H9 (cell line): ENCODE data around the gene IQCK. TPM values are rescaled to one million over a fixed set of nuclear protein-coding genes. Genes with fewer than 3 reads are reported as not detected.

Experiments
- DNase-seq: peaks from one replicate; pipeline ENCODE4 v3.0.0-alpha.2; 2017
- H2AFZ ChIP-seq: one replicate; pipeline ENCODE4 v1.6.1; 2013; ENCODE audit warnings: mild to moderate bottlenecking, low read length, control low read depth, moderate library complexity
- H2AK5ac ChIP-seq: 2 replicates; pipeline ENCODE4 v1.6.1; 2013; ENCODE audit warnings: low read length, control low read depth, mixed read lengths; ENCODE audit not compliant: insufficient read length
- H2BK120ac ChIP-seq: one replicate; pipeline ENCODE4 v1.6.1; 2013; ENCODE audit warnings: low read depth, mild to moderate bottlenecking, low read length, control low read depth, inconsistent platforms; ENCODE audit not compliant: poor library complexity, severe bottlenecking
- H2BK12ac ChIP-seq: 2 replicates; pipeline ENCODE4 v1.6.1; 2013; ENCODE audit warnings: low read length, control low read depth, mixed read lengths, low read depth; ENCODE audit not compliant: insufficient read length
- H2BK15ac ChIP-seq: 2 replicates; pipeline ENCODE4 v1.6.1; 2013; ENCODE audit warnings: low read depth, low read length, control low read depth
- H2BK20ac ChIP-seq: one replicate; pipeline ENCODE4 v1.6.1; 2013; ENCODE audit warnings: low read depth, mild to moderate bottlenecking, low read length, control low read depth, inconsistent platforms; ENCODE audit not compliant: poor library complexity, severe bottlenecking
- H2BK5ac ChIP-seq: 2 replicates; pipeline ENCODE4 v1.6.1; 2013; ENCODE audit warnings: low read length, control low read depth, mixed read lengths; ENCODE audit not compliant: insufficient read length
- H3K14ac ChIP-seq: 2 replicates; pipeline ENCODE4 v1.6.1; 2013; ENCODE audit warnings: low read length, control low read depth; ENCODE audit not compliant: insufficient read depth
- H3K18ac ChIP-seq: 2 replicates; pipeline ENCODE4 v1.6.1; 2013; ENCODE audit warnings: low read depth, mild to moderate bottlenecking, mixed read lengths, low read length, control low read depth; ENCODE audit not compliant: insufficient read length
- H3K23ac ChIP-seq: 2 replicates; pipeline ENCODE4 v1.6.1; 2013; ENCODE audit warnings: low read length, control low read depth, mixed read lengths, low read depth; ENCODE audit not compliant: insufficient read length
- H3K23me2 ChIP-seq: 2 replicates; pipeline ENCODE4 v1.6.1; 2013; ENCODE audit warnings: low read depth, mild to moderate bottlenecking, mixed read lengths, low read length, control low read depth; ENCODE audit not compliant: insufficient read length, poor library complexity, severe bottlenecking
- H3K27ac ChIP-seq: 2 replicates; pipeline ENCODE4 v1.5.1; 2013; ENCODE audit warnings: low read length, control low read depth, mixed read lengths, low read depth; ENCODE audit not compliant: insufficient read length
- H3K27me3 ChIP-seq: 2 replicates; pipeline ENCODE4 v1.6.1; 2013; ENCODE audit warnings: low read length, control low read depth, inconsistent platforms; ENCODE audit not compliant: insufficient read depth
- H3K4ac ChIP-seq: 2 replicates; pipeline ENCODE4 v1.6.1; 2013; ENCODE audit warnings: low read depth, mild to moderate bottlenecking, control low read depth, inconsistent platforms, low read length, moderate library complexity
- H3K4me1 ChIP-seq: 2 replicates; pipeline ENCODE4 v1.6.1; 2013; ENCODE audit warnings: low read length, control low read depth, inconsistent platforms; ENCODE audit not compliant: insufficient read depth
- H3K4me2 ChIP-seq: 2 replicates; pipeline ENCODE4 v1.6.1; 2013; ENCODE audit warnings: low read length, control low read depth, mixed read lengths; ENCODE audit not compliant: insufficient read length, insufficient read depth
- H3K56ac ChIP-seq: 2 replicates; pipeline ENCODE4 v1.6.1; 2013; ENCODE audit warnings: low read depth, mild to moderate bottlenecking, mixed read lengths, low read length, control low read depth; ENCODE audit not compliant: insufficient read length
- H3K79me1 ChIP-seq: 2 replicates; pipeline ENCODE4 v1.6.1; 2013; ENCODE audit warnings: low read depth, mild to moderate bottlenecking, moderate library complexity, low read length, control low read depth, inconsistent platforms; ENCODE audit not compliant: insufficient read depth, poor library complexity, severe bottlenecking
- H3K79me2 ChIP-seq: 2 replicates; pipeline ENCODE4 v1.6.1; 2013; ENCODE audit warnings: low read length, control low read depth, inconsistent platforms; ENCODE audit not compliant: insufficient read depth
- H3K9ac ChIP-seq: 2 replicates; pipeline ENCODE4 v1.6.1; 2013; ENCODE audit warnings: low read length, control low read depth, mixed read lengths; ENCODE audit not compliant: insufficient read length; ENCODE audit errors: extremely low read depth
- H3K9me3 ChIP-seq: one replicate; pipeline ENCODE4 v1.6.1; 2013; ENCODE audit warnings: low read depth, low read length, inconsistent platforms; ENCODE audit not compliant: control insufficient read depth
- H3T11ph ChIP-seq: one replicate; pipeline ENCODE4 v1.6.1; 2013; ENCODE audit warnings: mild to moderate bottlenecking, low read length, control low read depth, inconsistent platforms
- H4K20me1 ChIP-seq: one replicate; pipeline ENCODE4 v1.6.1; 2013; ENCODE audit not compliant: control insufficient read depth, insufficient read length, insufficient read depth
- H4K5ac ChIP-seq: 2 replicates; pipeline ENCODE4 v1.6.1; 2013; ENCODE audit warnings: low read depth, mild to moderate bottlenecking, mixed read lengths, low read length, control low read depth; ENCODE audit not compliant: insufficient read length
- H4K8ac ChIP-seq: replicated peaks from 2 replicates; pipeline ENCODE4 v1.6.1; 2013; ENCODE audit warnings: low read length, control low read depth, mixed read lengths, low read depth; ENCODE audit not compliant: insufficient read length
- H4K91ac ChIP-seq: 2 replicates; pipeline ENCODE4 v1.6.1; 2013; ENCODE audit warnings: low read depth, mild to moderate bottlenecking, moderate library complexity, mixed read lengths, low read length, control low read depth; ENCODE audit not compliant: insufficient read length
- H3K27ac Mint-ChIP-seq, 3 experiments: 2 replicates in 2 of 3; 3 replicates in 1 of 3; pipeline ENCODE4 v1.8.0; 2020 to 2021; ENCODE audit warnings: mixed read lengths in 3 of 3, mild to moderate bottlenecking in 1 of 3, moderate library complexity in 1 of 3
- H3K27me3 Mint-ChIP-seq: 2 replicates; pipeline ENCODE4 v1.8.0; 2021; ENCODE audit warnings: low read depth, mild to moderate bottlenecking, moderate library complexity, mixed read lengths
- H3K36me3 Mint-ChIP-seq, 3 experiments: 2 replicates in 2 of 3; 3 replicates in 1 of 3; pipeline ENCODE4 v1.8.0; 2020 to 2021; ENCODE audit warnings: low read depth in 3 of 3, mixed read lengths in 3 of 3; ENCODE audit not compliant: insufficient read depth in 1 of 3
- H3K4me1 Mint-ChIP-seq, 2 experiments: 2 replicates each; pipeline ENCODE4 v1.8.0; 2020; ENCODE audit warnings: mixed read lengths in 2 of 2
- H3K4me3 Mint-ChIP-seq, 2 experiments: 2 replicates in 1 of 2; 3 replicates in 1 of 2; pipeline ENCODE4 v1.8.0; 2020 to 2021; ENCODE audit warnings: mild to moderate bottlenecking in 2 of 2, mixed read lengths in 2 of 2, moderate library complexity in 1 of 2
- H3K9me3 Mint-ChIP-seq, 2 experiments: 2 replicates in 1 of 2; 3 replicates in 1 of 2; pipeline ENCODE4 v1.8.0; 2020; ENCODE audit warnings: mild to moderate bottlenecking in 2 of 2, mixed read lengths in 2 of 2, moderate library complexity in 1 of 2
- CTCF ChIP-seq: fragments of 200-600 bp; sonication (generic); conservative IDR thresholded peaks from 3 replicates; pipeline ENCODE4 v1.8.0; 2021; ENCODE audit warnings: antibody characterized with exemption, mild to moderate bottlenecking
- WGBS: extraction: QIAGEN DNeasy Blood & Tissue Kit; methylation state at CpG from one replicate; pipeline ENCODE4 v1.1.7; 2013; ENCODE audit warnings: missing lambda C conversion rate, low lambda C conversion rate, mixed read lengths; ENCODE audit not compliant: insufficient read length; ENCODE audit errors: extremely low coverage; 5-methylcytosine and 5-hydroxymethylcytosine counted together
- total RNA-seq: library from RNA; stranded (reverse); gene quantifications from 2 replicates; pipeline ENCODE4 v1.2.1, GENCODE V29; 2021

IQCK gene
- total RNA-seq, 1 experiment from 2014 or later: 9.0 TPM

GRCh38 chr16:19780321-19780720, 62.2 kb downstream of the IQCK start:
- Histone ChIP-seq H3K9ac (no peak overlapping the region), H3T11ph (no peak overlapping the region), H3K27me3 (no peaks in the 10 kb centered on the region), H3K18ac (no peak overlapping the region), H3K56ac (no peak overlapping the region), H2BK20ac (no peak overlapping the region), H4K5ac (no peak overlapping the region), H3K4me2 (no peak overlapping the region), H2BK5ac (no peak overlapping the region), H3K9me3 (no peaks in the 10 kb centered on the region), H3K23me2 (no peaks in the 10 kb centered on the region), H3K4me1 (no peaks in the 10 kb centered on the region), H4K20me1 (no peaks in the 10 kb centered on the region), H2BK120ac (no peak overlapping the region), H4K91ac (no peak overlapping the region), H2BK15ac (no peak overlapping the region), H3K14ac (no peak overlapping the region), H3K79me1 (no peaks in the 10 kb centered on the region), H4K8ac (no peak overlapping the region), H2AFZ (no peak overlapping the region), H3K27ac (no peak overlapping the region), H3K23ac (no peak overlapping the region), H3K4ac (no peak overlapping the region), H3K79me2 (no peaks in the 10 kb centered on the region), H2AK5ac (no peak overlapping the region), H2BK12ac (no peak overlapping the region)
- peaks cover 3 to 9% of the 10 kb centered on the region in 2 experiments; a peak in 2 of 4 replicates for H3K4me1 Mint-ChIP-seq
- no peaks in the 10 kb centered on the region for H3K9me3 Mint-ChIP-seq
- H3K27me3 Mint-ChIP-seq: no peaks in the 10 kb centered on the region
- no peaks in the 10 kb centered on the region; a peak in 1 of 7 replicates for H3K36me3 Mint-ChIP-seq
- no CpG with 5 or more reads among the region's 3 CpGs for WGBS
- H3K4me3 Mint-ChIP-seq: no peak overlapping the region
- DNase-seq: no peak
- TF ChIP-seq CTCF: no peak
- peak overlapping the region in 1 of 3 experiments; percentile 4; a peak in 1 of 7 replicates for H3K27ac Mint-ChIP-seq
